Right lobe of liver (tissue), 4 donors: ENCODE measurements around the gene ASIC4.

Experiments used
- POLR2A ChIP-seq: fragments of 450-650 bp; IDR thresholded peaks from one replicate; pipeline ENCODE4 v1.6.1; 2017; ENCODE audit warnings: antibody characterized with exemption, mild to moderate bottlenecking
- TF ChIP-seq, protein P1 (sequence below), 4 donors: fragments of 200-600 bp in 3 of 4; fragments of 450-650 bp in 1 of 4; IDR thresholded peaks; one replicate each; pipeline versions ENCODE4 v1.5.1 to v1.8.0; 2016 to 2022; ENCODE audit warnings: antibody characterized with exemption in 4 of 4, mild to moderate bottlenecking in 2 of 4
- donor health status: DM: no; HTN: no; CAD: no.
- donor health status: DM: no; HTN: no; CAD: no.
- donor health status: DM: no; HTN: yes; CAD: no.

DNA sequence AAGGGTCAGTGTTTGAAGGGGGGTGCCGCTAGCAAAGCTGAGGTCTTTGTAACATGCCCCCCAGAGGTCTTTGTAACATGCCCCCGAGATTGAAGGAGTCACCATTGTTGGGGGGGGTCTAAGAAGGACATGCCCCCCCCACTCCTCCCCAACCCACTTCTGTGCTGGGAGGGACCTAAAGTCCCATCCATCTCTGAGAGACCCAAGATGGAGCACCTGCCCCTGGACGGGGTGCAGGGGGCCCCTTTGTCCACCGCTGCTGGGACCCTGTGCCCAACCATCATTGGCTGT is 5.9 kb upstream of the ASIC4 start:
- TF ChIP-seq, protein P1, sequence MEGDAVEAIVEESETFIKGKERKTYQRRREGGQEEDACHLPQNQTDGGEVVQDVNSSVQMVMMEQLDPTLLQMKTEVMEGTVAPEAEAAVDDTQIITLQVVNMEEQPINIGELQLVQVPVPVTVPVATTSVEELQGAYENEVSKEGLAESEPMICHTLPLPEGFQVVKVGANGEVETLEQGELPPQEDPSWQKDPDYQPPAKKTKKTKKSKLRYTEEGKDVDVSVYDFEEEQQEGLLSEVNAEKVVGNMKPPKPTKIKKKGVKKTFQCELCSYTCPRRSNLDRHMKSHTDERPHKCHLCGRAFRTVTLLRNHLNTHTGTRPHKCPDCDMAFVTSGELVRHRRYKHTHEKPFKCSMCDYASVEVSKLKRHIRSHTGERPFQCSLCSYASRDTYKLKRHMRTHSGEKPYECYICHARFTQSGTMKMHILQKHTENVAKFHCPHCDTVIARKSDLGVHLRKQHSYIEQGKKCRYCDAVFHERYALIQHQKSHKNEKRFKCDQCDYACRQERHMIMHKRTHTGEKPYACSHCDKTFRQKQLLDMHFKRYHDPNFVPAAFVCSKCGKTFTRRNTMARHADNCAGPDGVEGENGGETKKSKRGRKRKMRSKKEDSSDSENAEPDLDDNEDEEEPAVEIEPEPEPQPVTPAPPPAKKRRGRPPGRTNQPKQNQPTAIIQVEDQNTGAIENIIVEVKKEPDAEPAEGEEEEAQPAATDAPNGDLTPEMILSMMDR (IDR thresholded peaks at IDR 0.05), result no peak
- no peak for TF ChIP-seq POLR2A
